GM21423 (cell line): ENCODE results near the gene PSAP.
A peak's percentile ranks its signal among the peaks of the same experiment; 100 is the strongest.

Source experiments
- ATAC-seq: cut with Tn5 transposase; IDR thresholded peaks from one replicate; pipeline ENCODE4 v1.9.1; 2021; ENCODE audit warnings: mild to moderate bottlenecking, moderate library complexity; ENCODE audit not compliant: unreplicated experiment

The PSAP gene

GRCh38 chr10:71811351-71811750, 39.7 kb downstream of the PSAP start:
- no peak for ATAC-seq

- no peak for ATAC-seq
Measured at GRCh38 chr10:71810048-71810750, 40.9 kb downstream of the PSAP start.

GRCh38 chr10:71809628-71810027, 41.4 kb downstream of the PSAP start:
- no peak for ATAC-seq

- ATAC-seq: no peak
Measured at GRCh38 chr10:71807557-71808510, 43.2 kb downstream of the PSAP start.

GRCh38 chr10:71806704-71807556, 44.1 kb downstream of the PSAP start:
- no peak for ATAC-seq

GRCh38 chr10:71805776-71806703, 45.0 kb downstream of the PSAP start:
- ATAC-seq: no peak

- ATAC-seq: no peak
Measured at GRCh38 chr10:71804077-71804476, 47.0 kb downstream of the PSAP start.

- ATAC-seq: no peak
Measured at GRCh38 chr10:71802715-71803488, 48.1 kb downstream of the PSAP start.

- no peak for ATAC-seq
Measured at GRCh38 chr10:71802235-71802634, 48.8 kb downstream of the PSAP start.

GRCh38 chr10:71801361-71801760, 49.7 kb downstream of the PSAP start:
- ATAC-seq: peak; percentile 79

- ATAC-seq: no peak
Measured at GRCh38 chr10:71799608-71800453, 51.2 kb downstream of the PSAP start.

- ATAC-seq: no peak
Measured at GRCh38 chr10:71799112-71799511, 51.9 kb downstream of the PSAP start.

- ATAC-seq: no peak
Measured at GRCh38 chr10:71798308-71798624, 52.8 kb downstream of the PSAP start.

GRCh38 chr10:71797533-71798307, 53.3 kb downstream of the PSAP start:
- ATAC-seq: no peak

- no peak for ATAC-seq
Measured at GRCh38 chr10:71796749-71797405, 54.2 kb downstream of the PSAP start.

- ATAC-seq: no peak
Measured at GRCh38 chr10:71795248-71795647, 55.8 kb downstream of the PSAP start.

GRCh38 chr10:71790749-71791440, 60.2 kb downstream of the PSAP start:
- no peak for ATAC-seq
